HG02840 (cell line): ENCODE measurements around the gene CELSR1.
"Not testable (repeated sequence)": the region's sequence is repeated elsewhere in the genome, so short reads cannot be mapped to it uniquely, and the experiment has no call there.

ENCODE experiments used
- ATAC-seq: cut with Tn5 transposase; IDR thresholded peaks from one replicate; pipeline ENCODE4 v1.9.1; 2021; ENCODE audit warnings: mild to moderate bottlenecking, moderate library complexity, moderate number of reproducible peaks; ENCODE audit not compliant: unreplicated experiment, low FRiP score

CELSR1 gene

GRCh38 chr22:46408568-46409506 is 128.6 kb downstream of the CELSR1 start:
- ATAC-seq: no peak

- no peak for ATAC-seq
Observed at GRCh38 chr22:46407748-46408147, 129.7 kb downstream of the CELSR1 start.

GRCh38 chr22:46406791-46407190 is 130.6 kb downstream of the CELSR1 start:
- ATAC-seq: no peak

GRCh38 chr22:46406349-46406748 is 131.1 kb downstream of the CELSR1 start:
- ATAC-seq: no peak

GRCh38 chr22:46405901-46406300 is 131.5 kb downstream of the CELSR1 start:
- no peak for ATAC-seq

GRCh38 chr22:46403880-46404279 is 133.5 kb downstream of the CELSR1 start:
- not testable (repeated sequence) for ATAC-seq

- no peak for ATAC-seq
Observed at GRCh38 chr22:46402505-46402904, 134.9 kb downstream of the CELSR1 start.

GRCh38 chr22:46401370-46401769 is 136.1 kb downstream of the CELSR1 start:
- ATAC-seq: no peak

- ATAC-seq: no peak
Observed at GRCh38 chr22:46399251-46400024, 138.0 kb downstream of the CELSR1 start.

GRCh38 chr22:46397951-46398350 is 139.5 kb downstream of the CELSR1 start:
- ATAC-seq: no peak

GRCh38 chr22:46397514-46397913 is 139.9 kb downstream of the CELSR1 start:
- ATAC-seq: no peak

- ATAC-seq: not testable (repeated sequence)
Observed at GRCh38 chr22:46397049-46397448, 140.4 kb downstream of the CELSR1 start.

- no peak for ATAC-seq
Observed at GRCh38 chr22:46395145-46395544, 142.3 kb downstream of the CELSR1 start.

GRCh38 chr22:46394622-46395021 is 142.8 kb downstream of the CELSR1 start:
- ATAC-seq: no peak

GRCh38 chr22:46393873-46394272 is 143.5 kb downstream of the CELSR1 start:
- no peak for ATAC-seq

- no peak for ATAC-seq
Observed at GRCh38 chr22:46392137-46392844, 145.1 kb downstream of the CELSR1 start.

- ATAC-seq: no peak
Observed at GRCh38 chr22:46391486-46392136, 145.8 kb downstream of the CELSR1 start.

GRCh38 chr22:46390652-46391301 is 146.6 kb downstream of the CELSR1 start:
- ATAC-seq: no peak

GRCh38 chr22:46390105-46390651 is 147.2 kb downstream of the CELSR1 start:
- ATAC-seq: no peak
